Measurements from ENCODE around the gene SAPCD1.

SAPCD1 gene

DNA sequence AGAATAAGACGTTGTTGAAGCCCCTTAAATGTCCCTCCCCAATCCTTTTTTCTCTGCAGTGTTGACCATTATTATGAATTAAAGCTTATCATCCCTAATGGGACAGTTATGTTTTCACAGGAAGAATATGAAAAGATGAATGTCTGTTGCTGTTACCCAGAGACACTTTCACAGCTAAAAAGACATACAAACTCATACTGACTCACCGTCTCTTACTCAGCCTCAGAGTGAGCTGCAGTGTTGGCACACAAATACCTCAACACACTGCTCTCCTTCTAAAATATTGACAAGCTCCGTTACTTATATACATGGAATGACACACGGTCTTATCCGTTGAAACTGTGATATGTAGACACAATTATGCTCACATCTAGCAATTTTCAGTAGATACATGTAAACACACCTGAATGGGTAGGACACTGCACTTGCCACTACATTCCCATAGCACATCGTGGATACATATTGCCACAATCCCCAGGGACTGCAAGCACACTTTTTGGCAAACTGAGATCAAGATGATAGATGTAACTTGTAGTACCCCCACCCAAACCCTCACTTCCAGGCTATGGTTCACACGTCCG, 9.6 kb upstream of the SAPCD1 start:
- TF ChIP-seq, protein P1, sequence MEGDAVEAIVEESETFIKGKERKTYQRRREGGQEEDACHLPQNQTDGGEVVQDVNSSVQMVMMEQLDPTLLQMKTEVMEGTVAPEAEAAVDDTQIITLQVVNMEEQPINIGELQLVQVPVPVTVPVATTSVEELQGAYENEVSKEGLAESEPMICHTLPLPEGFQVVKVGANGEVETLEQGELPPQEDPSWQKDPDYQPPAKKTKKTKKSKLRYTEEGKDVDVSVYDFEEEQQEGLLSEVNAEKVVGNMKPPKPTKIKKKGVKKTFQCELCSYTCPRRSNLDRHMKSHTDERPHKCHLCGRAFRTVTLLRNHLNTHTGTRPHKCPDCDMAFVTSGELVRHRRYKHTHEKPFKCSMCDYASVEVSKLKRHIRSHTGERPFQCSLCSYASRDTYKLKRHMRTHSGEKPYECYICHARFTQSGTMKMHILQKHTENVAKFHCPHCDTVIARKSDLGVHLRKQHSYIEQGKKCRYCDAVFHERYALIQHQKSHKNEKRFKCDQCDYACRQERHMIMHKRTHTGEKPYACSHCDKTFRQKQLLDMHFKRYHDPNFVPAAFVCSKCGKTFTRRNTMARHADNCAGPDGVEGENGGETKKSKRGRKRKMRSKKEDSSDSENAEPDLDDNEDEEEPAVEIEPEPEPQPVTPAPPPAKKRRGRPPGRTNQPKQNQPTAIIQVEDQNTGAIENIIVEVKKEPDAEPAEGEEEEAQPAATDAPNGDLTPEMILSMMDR (conservative IDR thresholded peaks at IDR 0.05; ENCODE audit: low read depth, low read length), result no peak
- H3K4me3 ChIP-seq (ENCODE audit: low read depth, low read length), result no peak overlapping the region
- DNase-seq (ENCODE audit: low read depth), result peak; percentile 75

DNA sequence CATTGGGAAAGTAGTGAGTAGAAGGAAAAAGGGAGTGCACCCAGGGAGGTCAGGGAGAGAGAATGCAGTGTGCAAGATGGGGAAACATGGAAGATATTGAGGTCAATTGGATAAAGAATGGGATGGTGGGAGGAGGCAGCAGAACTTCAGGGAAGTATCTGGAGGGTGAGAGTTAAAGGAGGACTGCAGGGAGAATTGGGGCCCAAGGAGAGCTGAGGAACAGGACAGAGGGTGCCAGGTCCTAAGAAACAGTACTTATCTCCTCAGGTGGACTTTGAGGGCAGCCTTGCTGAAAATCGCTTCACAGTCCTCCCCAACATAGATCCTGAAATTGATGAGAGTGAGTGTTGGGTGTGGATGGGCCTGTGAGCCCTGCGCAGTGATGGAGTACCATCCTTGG, 4.2 kb upstream of the SAPCD1 start:
- TF ChIP-seq, protein P1 (conservative IDR thresholded peaks at IDR 0.05; ENCODE audit: low read depth, low read length), result no peak
- no peak overlapping the region for H3K4me3 ChIP-seq (ENCODE audit: low read depth, low read length)
- DNase-seq (ENCODE audit: low read depth), result no peak

DNA sequence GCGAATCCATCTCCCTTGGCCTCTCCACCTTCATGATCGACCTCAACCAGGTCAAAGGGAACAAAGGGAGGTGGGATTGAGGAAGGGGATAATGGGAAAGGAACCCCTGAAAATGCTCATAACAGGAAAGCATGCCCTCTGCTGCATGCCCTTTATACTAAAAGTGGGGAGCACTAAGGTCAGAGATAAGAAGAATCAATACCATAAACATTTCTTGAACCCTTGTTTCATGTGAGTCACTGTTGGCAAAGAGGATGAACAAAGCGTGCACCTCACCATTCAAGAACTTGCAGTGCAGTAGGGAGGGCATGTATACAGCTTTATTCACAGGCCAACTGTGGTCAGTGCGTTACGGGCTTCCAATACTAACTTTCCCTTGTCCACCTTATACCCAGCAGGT, 1.7 kb upstream of the SAPCD1 start:
- no peak for DNase-seq (ENCODE audit: low read depth)
- TF ChIP-seq, protein P1 (conservative IDR thresholded peaks at IDR 0.05; ENCODE audit: low read depth, low read length), result no peak

GRCh38 chr6:31761343-31761742, 1.1 kb upstream of the SAPCD1 start:
- H3K4me3 ChIP-seq (ENCODE audit: low read depth, low read length), result no peak overlapping the region
- DNase-seq (ENCODE audit: low read depth), result no peak
- TF ChIP-seq, protein P1 (conservative IDR thresholded peaks at IDR 0.05; ENCODE audit: low read depth, low read length), result no peak

More for the DNA sequence above, 1.7 kb upstream of the SAPCD1 start:
- no peak overlapping the region for H3K4me3 ChIP-seq (ENCODE audit: low read depth, low read length)

- no peak overlapping the region for H3K4me3 ChIP-seq (ENCODE audit: low read depth, low read length)
- TF ChIP-seq, protein P1 (conservative IDR thresholded peaks at IDR 0.05; ENCODE audit: low read depth, low read length), result no peak
- DNase-seq (ENCODE audit: low read depth), result no peak
Measured at GRCh38 chr6:31762878-31763618, 592 bp downstream of the SAPCD1 start.

- TF ChIP-seq, protein P1 (conservative IDR thresholded peaks at IDR 0.05; ENCODE audit: low read depth, low read length), result no peak
- DNase-seq (ENCODE audit: low read depth), result no peak
- H3K4me3 ChIP-seq (ENCODE audit: low read depth, low read length), result no peak overlapping the region
Measured at GRCh38 chr6:31763619-31763940, 1.1 kb downstream of the SAPCD1 start.

- H3K4me3 ChIP-seq (ENCODE audit: low read depth, low read length), result no peak overlapping the region
- TF ChIP-seq, protein P1 (conservative IDR thresholded peaks at IDR 0.05; ENCODE audit: low read depth, low read length), result no peak
- DNase-seq (ENCODE audit: low read depth), result no peak
Measured at GRCh38 chr6:31764198-31764597, 1.7 kb downstream of the SAPCD1 start.
